IPS DF 4.7 (cell line): ENCODE data around the gene VPS50.
A peak's percentile ranks its signal among the peaks of the same experiment; 100 is the strongest.

ENCODE experiments used
- DNase-seq: peaks from one replicate; pipeline ENCODE4 v3.0.0-alpha.2; 2013; ENCODE audit warnings: low spot score; ENCODE audit errors: extremely low read depth

The VPS50 gene

GRCh38 chr7:93231799-93232672, at the start of gene VPS50:
VPS50 (plus strand) TSS chr7:93232366; CDS start chr7:93232468, 102 bp downstream.
- peak; percentile 88 for DNase-seq

- DNase-seq: no peak
Observed at GRCh38 chr7:93185303-93186027, 46.7 kb upstream of the VPS50 start.

- no peak for DNase-seq
Observed at GRCh38 chr7:93188870-93189634, 43.1 kb upstream of the VPS50 start.

- DNase-seq: no peak
Observed at GRCh38 chr7:93194386-93194785, 37.8 kb upstream of the VPS50 start.

- DNase-seq: no peak
Observed at GRCh38 chr7:93196336-93196735, 35.8 kb upstream of the VPS50 start.

- DNase-seq: no peak
Observed at GRCh38 chr7:93198472-93198871, 33.7 kb upstream of the VPS50 start.

- DNase-seq: no peak
Observed at GRCh38 chr7:93202594-93203250, 29.4 kb upstream of the VPS50 start.

GRCh38 chr7:93203496-93203895, 28.7 kb upstream of the VPS50 start:
- no peak for DNase-seq

GRCh38 chr7:93205046-93205445, 27.1 kb upstream of the VPS50 start:
- DNase-seq: no peak

GRCh38 chr7:93211228-93211818, 20.8 kb upstream of the VPS50 start:
- no peak for DNase-seq

- no peak for DNase-seq
Observed at GRCh38 chr7:93212881-93213280, 19.3 kb upstream of the VPS50 start.

- no peak for DNase-seq
Observed at GRCh38 chr7:93218997-93219827, 13.0 kb upstream of the VPS50 start.

- no peak for DNase-seq
Observed at GRCh38 chr7:93219868-93220267, 12.3 kb upstream of the VPS50 start.

- DNase-seq: no peak
Observed at GRCh38 chr7:93226310-93226709, 5.9 kb upstream of the VPS50 start, which contains the start of gene HEPACAM2. HEPACAM2 (minus strand) TSS chr7:93226469.

GRCh38 chr7:93228302-93228701, 3.9 kb upstream of the VPS50 start:
- no peak for DNase-seq

GRCh38 chr7:93231259-93231658, 907 bp upstream of the VPS50 start:
- no peak for DNase-seq

- no peak for DNase-seq
Observed at GRCh38 chr7:93232673-93233018, 480 bp downstream of the VPS50 start.

GRCh38 chr7:93235541-93235940, 3.4 kb downstream of the VPS50 start:
- DNase-seq: no peak

- no peak for DNase-seq
Observed at GRCh38 chr7:93238131-93238530, 6.0 kb downstream of the VPS50 start.

- DNase-seq: no peak
Observed at GRCh38 chr7:93238748-93239147, 6.6 kb downstream of the VPS50 start.
